ENCODE data around the gene SRC.

GRCh38 chr20:37416848-37417616 is 71.1 kb downstream of the SRC start:
- TF ChIP-seq CTCF (IDR thresholded peaks at IDR 0.05 in 2 of 3, conservative IDR thresholded peaks at IDR 0.05 in 1 of 3; ENCODE audit: borderline replicate concordance in 1 of 3, insufficient read depth in 1 of 3, low read depth in 2 of 3, low read length in 2 of 3), result no peak
- no peak for TF ChIP-seq RAD21 (IDR thresholded peaks at IDR 0.05; ENCODE audit: low read depth)
- TF ChIP-seq ZNF274 (IDR thresholded peaks at IDR 0.05; ENCODE audit: low read depth, low read length), result no peak
- no peak for TF ChIP-seq ATF3 (IDR thresholded peaks at IDR 0.05)
- TF ChIP-seq SIN3A (IDR thresholded peaks at IDR 0.05; ENCODE audit: low read depth), result no peak
- TF ChIP-seq POLR2A (IDR thresholded peaks at IDR 0.05; ENCODE audit: borderline replicate concordance, extremely low read depth, insufficient read depth, insufficient read length), result no peak
- no peak for TF ChIP-seq JUND (IDR thresholded peaks at IDR 0.05)
- TF ChIP-seq SRF (IDR thresholded peaks at IDR 0.05; ENCODE audit: low read depth), result no peak
- no peak for TF ChIP-seq YY1 (IDR thresholded peaks at IDR 0.05; ENCODE audit: extremely low read depth, insufficient replicate concordance, low read depth, low read length)
- TF ChIP-seq REST (IDR thresholded peaks at IDR 0.05; ENCODE audit: low read depth), result no peak
- no peak for TF ChIP-seq EZH2phosphoT487 (IDR thresholded peaks at IDR 0.05; ENCODE audit: borderline replicate concordance)
- no peak for TF ChIP-seq POLR2AphosphoS5 (IDR thresholded peaks at IDR 0.05; ENCODE audit: low read depth, low read length)
- no peak for TF ChIP-seq EGR1 (IDR thresholded peaks at IDR 0.05; ENCODE audit: low read depth)
- TF ChIP-seq EZH2 (IDR thresholded peaks at IDR 0.05), result no peak

All from HCT116 (cell line).